Uterus (tissue), 2 donors: Measurements from ENCODE around the gene CNOT2.

Experiments
- POLR2A ChIP-seq, 2 donors: fragments of 450-650 bp; IDR thresholded peaks; one replicate each; pipeline ENCODE4 v1.6.1; 2016; ENCODE audit warnings: antibody characterized with exemption in 2 of 2, mild to moderate bottlenecking in 1 of 2, moderate library complexity in 1 of 2
- TF ChIP-seq, protein P1 (sequence below), 4 experiments: fragments of 200-600 bp in 2 of 4; fragments of 450-650 bp in 2 of 4; sonication (generic) in 2 of 4; IDR thresholded peaks; one replicate each; pipeline ENCODE4 v1.5.1; 2016 to 2019; ENCODE audit warnings: antibody characterized with exemption in 4 of 4, mild to moderate bottlenecking in 2 of 4, moderate library complexity in 1 of 4

DNA sequence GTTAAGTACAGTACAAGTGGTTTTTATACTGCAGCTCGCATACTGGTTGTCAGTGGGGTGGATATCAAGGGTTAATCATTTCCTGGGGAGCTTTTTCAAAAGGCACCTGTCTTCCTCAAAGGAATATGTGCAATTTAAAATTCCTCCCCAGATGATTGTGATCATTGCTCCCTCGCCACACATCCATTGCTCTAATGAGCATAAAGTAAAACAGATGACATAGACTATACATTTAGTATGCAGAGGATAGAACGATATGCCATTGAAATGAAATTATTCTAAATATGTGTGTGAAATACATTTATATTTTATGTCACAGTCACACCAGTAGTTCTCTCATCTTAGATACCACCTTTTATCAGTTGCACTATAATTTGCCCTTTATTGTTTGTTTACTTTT, 86.5 kb downstream of the CNOT2 start:
- no peak for TF ChIP-seq POLR2A (IDR thresholded peaks at IDR 0.05)
- TF ChIP-seq, protein P1, sequence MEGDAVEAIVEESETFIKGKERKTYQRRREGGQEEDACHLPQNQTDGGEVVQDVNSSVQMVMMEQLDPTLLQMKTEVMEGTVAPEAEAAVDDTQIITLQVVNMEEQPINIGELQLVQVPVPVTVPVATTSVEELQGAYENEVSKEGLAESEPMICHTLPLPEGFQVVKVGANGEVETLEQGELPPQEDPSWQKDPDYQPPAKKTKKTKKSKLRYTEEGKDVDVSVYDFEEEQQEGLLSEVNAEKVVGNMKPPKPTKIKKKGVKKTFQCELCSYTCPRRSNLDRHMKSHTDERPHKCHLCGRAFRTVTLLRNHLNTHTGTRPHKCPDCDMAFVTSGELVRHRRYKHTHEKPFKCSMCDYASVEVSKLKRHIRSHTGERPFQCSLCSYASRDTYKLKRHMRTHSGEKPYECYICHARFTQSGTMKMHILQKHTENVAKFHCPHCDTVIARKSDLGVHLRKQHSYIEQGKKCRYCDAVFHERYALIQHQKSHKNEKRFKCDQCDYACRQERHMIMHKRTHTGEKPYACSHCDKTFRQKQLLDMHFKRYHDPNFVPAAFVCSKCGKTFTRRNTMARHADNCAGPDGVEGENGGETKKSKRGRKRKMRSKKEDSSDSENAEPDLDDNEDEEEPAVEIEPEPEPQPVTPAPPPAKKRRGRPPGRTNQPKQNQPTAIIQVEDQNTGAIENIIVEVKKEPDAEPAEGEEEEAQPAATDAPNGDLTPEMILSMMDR (IDR thresholded peaks at IDR 0.05), result no peak
